ENCODE data around the gene FLG. TPM values are rescaled to one million over a fixed set of nuclear protein-coding genes. Genes with fewer than 3 reads are reported as not detected.
A peak's percentile ranks its signal among the peaks of the same experiment; 100 is the strongest.
"Not testable (repeated sequence)": the region's sequence is repeated elsewhere in the genome, so short reads cannot be mapped to it uniquely, and the experiment has no call there.

Gene FLG
- total RNA-seq, 6 experiments from 2014 or later = 0.02 TPM; not detected in 5

GRCh38 chr1:152343006-152343405 lies 18.0 kb upstream of the FLG start:
- Mint-ChIP-seq H3K4me1 (ENCODE audit: low read depth) (no peaks in the 10 kb centered on the region), H3K27me3 (ENCODE audit: insufficient read depth) (no peaks in the 10 kb centered on the region), H3K27ac (no peak overlapping the region), H3K4me3 (no peak overlapping the region), H3K9me3 (no peaks in the 10 kb centered on the region), H3K36me3 (ENCODE audit: low read depth) (no peaks in the 10 kb centered on the region)
- no peak for DNase-seq
- TF ChIP-seq CTCF (IDR thresholded peaks at IDR 0.05) = no peak

- H3K4me3 Mint-ChIP-seq = no peak overlapping the region
- no peaks in the 10 kb centered on the region for H3K9me3 Mint-ChIP-seq
- H3K27ac Mint-ChIP-seq = no peak overlapping the region
- no peak for DNase-seq
- H3K4me1 Mint-ChIP-seq (ENCODE audit: low read depth) = no peaks in the 10 kb centered on the region
- no peaks in the 10 kb centered on the region for H3K36me3 Mint-ChIP-seq (ENCODE audit: low read depth)
- no peak for TF ChIP-seq CTCF (IDR thresholded peaks at IDR 0.05)
- no peaks in the 10 kb centered on the region for H3K27me3 Mint-ChIP-seq (ENCODE audit: insufficient read depth)
Observed at GRCh38 chr1:152335399-152335798, 10.4 kb upstream of the FLG start.

GRCh38 chr1:152328801-152329391 lies 3.9 kb upstream of the FLG start:
- H3K4me3 Mint-ChIP-seq = no peak overlapping the region
- TF ChIP-seq CTCF (IDR thresholded peaks at IDR 0.05) = no peak
- no peak overlapping the region for H3K27ac Mint-ChIP-seq
- H3K9me3 Mint-ChIP-seq = no peaks in the 10 kb centered on the region; the same call in 1 of the 2 replicates
- no peaks in the 10 kb centered on the region for H3K27me3 Mint-ChIP-seq (ENCODE audit: insufficient read depth)
- DNase-seq = peak; percentile 19
- H3K4me1 Mint-ChIP-seq (ENCODE audit: low read depth) = no peaks in the 10 kb centered on the region
- H3K36me3 Mint-ChIP-seq (ENCODE audit: low read depth) = no peaks in the 10 kb centered on the region

GRCh38 chr1:152313970-152314369 lies 11.1 kb downstream of the FLG start:
- Mint-ChIP-seq H3K4me3 (no peak overlapping the region), H3K27me3 (ENCODE audit: insufficient read depth) (peaks cover 1% of the 10 kb centered on the region), H3K36me3 (ENCODE audit: low read depth) (peaks cover 20% of the 10 kb centered on the region), H3K9me3 (peaks cover 56% of the 10 kb centered on the region), H3K27ac (no peak overlapping the region), H3K4me1 (ENCODE audit: low read depth) (no peaks in the 10 kb centered on the region)
- DNase-seq = no peak
- TF ChIP-seq CTCF (IDR thresholded peaks at IDR 0.05) = no peak

GRCh38 chr1:152313319-152313801 lies 11.7 kb downstream of the FLG start:
- no peak for TF ChIP-seq CTCF (IDR thresholded peaks at IDR 0.05)
- no peak overlapping the region for H3K27ac Mint-ChIP-seq
- no peak for DNase-seq
- no peak overlapping the region for H3K4me3 Mint-ChIP-seq
- H3K4me1 Mint-ChIP-seq (ENCODE audit: low read depth) = no peaks in the 10 kb centered on the region
- peaks cover 1% of the 10 kb centered on the region for H3K27me3 Mint-ChIP-seq (ENCODE audit: insufficient read depth)
- peaks cover 26% of the 10 kb centered on the region for H3K36me3 Mint-ChIP-seq (ENCODE audit: low read depth)
- peaks cover 62% of the 10 kb centered on the region for H3K9me3 Mint-ChIP-seq

- not testable (repeated sequence) for H3K27me3 Mint-ChIP-seq (ENCODE audit: insufficient read depth); H3K4me3 Mint-ChIP-seq; H3K4me1 Mint-ChIP-seq (ENCODE audit: low read depth); H3K27ac Mint-ChIP-seq; DNase-seq
- Mint-ChIP-seq H3K36me3 (ENCODE audit: low read depth) (peaks cover 36% of the 10 kb centered on the region), H3K9me3 (peaks cover 74% of the 10 kb centered on the region)
Observed at GRCh38 chr1:152312169-152312568, 12.9 kb downstream of the FLG start.
